NCI-H2081 (cell line): ENCODE data around the gene PPEF2.
A peak's percentile ranks its signal among the peaks of the same experiment; 100 is the strongest.

Source experiments
- DNase-seq, 2 experiments: peaks; one replicate each; lab custom pipeline; 2025; lab: John Stamatoyannopoulos, UW

Gene PPEF2

DNA sequence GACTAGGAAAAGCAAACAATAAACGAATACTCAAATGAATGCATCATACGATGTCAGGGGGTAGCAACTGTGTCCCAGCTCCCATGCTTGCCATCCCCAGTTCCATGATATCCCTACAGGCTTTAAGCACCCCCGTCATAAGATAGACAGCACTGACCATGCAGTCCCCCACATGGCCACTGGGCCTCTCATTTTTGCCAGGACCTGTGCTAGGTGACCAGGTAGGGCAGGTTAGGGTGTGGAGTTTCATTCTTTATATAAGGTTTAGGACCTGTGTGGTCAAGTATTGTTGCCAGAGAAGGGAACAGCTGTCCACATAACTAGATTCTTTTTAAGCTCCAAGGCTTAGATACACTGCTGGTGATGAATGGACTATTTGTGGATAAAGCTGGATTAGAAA lies 9.7 kb downstream of the PPEF2 start:
- no peak for DNase-seq

DNA sequence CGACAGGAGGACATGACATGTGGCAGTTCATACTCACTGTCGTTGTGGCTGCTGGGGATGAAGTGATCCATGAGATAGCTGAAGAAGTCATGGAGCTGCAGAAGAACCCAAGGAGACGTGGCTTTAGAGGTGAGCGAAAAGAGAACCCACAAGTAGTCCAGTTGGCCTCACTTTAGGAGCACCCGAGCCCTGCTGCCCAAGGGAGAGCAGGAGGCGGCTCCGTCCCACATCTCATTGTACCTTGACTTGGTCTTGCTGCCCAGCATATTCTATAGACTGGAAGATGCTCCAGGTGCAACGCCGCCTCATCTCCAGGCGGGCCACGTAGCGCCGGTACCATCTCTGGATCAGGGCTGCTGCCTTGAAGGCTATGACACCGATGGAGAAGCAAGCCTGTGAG lies 10.6 kb downstream of the PPEF2 start:
- no peak for DNase-seq

GRCh38 chr4:75889537-75890199 lies 12.6 kb downstream of the PPEF2 start:
- no peak for DNase-seq

DNA sequence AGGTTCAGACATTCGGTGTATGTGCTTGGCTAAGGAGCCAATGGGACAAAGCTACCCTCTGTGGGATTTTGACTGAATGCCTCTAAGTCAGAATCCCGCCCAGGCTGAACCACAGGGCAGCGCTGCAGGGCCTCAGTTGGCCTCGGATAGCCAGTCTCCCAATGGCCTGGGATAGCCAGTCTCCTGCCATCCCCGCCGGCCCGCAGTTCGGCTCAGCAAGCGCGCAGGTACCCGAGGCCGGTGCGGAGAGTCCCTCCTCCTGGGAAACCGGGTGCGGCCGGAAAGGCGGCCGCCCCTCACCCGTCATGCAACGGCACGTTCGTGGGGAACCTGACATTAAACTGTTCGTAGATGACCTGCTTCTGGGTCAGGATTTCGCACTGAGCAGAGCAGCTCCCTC lies 16.1 kb downstream of the PPEF2 start:
- no peak for DNase-seq

DNA sequence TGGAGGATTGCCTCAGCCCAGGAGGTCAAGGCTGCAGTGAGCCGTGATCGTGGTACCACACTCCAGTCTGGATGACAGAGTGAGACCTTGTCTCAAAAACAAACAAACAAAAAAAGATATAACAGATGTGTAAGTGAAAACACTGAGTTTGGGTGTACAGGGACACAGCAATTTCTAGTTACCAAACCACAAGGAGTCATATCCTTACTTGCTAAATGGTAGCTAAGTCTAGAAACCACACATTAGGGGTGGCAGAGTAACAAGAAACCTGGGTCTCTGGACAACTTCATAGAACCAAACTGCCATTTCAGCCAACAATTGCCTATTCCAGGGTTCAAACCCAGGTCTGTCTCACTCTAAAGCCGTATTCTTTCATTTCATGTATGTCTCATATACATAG lies 20.8 kb downstream of the PPEF2 start:
- no peak for DNase-seq

DNA sequence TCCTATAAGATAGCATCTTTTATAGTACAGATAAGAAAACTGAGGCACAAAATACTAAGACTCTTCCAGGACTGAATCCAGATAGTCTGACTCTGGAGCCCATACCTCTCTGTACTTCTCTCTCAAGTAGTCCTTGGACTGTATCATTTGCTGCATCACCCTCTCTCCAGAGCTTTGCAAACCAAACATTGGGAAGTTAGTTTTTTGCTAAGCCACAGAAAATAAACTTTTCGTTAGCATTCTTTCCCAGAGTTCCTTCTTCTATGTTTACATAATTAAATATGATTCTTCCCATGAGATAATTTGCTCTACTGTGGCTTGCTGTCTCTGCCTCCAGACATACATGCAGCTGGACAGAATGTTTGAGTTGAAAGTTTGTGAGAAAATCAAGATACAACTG lies 22.0 kb downstream of the PPEF2 start:
- DNase-seq, result no peak

GRCh38 chr4:75878246-75878756 lies 24.0 kb downstream of the PPEF2 start:
- no peak for DNase-seq

- no peak for DNase-seq
These were observed 26.0 kb downstream of the PPEF2 start for GRCh38 chr4:75876218-75876617.

DNA sequence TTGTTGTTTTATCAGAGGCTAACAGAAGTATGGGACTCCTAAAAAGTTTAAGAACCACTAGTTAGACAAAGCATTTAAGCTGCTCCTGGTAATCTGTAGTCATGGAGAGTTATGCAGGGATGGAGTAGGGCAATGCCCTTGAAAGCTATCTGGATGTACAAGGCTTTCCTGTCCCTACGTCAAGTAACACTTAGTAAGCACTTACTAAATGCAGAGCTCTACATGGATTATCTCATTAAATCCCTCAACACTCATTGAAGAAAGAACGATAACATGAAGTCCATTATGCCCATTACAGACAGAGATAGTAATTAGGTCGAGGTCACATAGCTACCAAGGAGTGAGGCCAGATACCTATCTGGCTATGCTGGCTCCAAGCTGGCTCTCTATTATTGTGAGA lies 33.2 kb downstream of the PPEF2 start:
- DNase-seq, result no peak

DNA sequence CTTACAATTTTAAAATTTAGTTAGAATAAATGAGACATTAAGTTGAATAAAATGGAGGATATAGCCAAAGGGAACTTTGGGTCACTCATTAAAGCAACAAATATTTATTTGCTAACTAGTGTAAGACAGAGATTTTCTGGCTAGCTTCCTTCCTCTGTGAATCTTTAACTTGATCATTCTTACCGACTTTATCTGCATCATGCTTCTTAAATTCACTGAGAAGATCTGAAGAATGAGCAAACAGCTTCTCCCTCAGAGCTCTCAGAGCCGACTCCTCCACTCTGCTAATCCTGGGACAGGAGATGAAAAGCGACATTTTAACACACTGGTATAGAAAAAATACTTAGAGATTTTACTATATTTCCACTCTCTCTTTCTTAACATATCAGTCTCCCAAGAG lies 35.1 kb downstream of the PPEF2 start:
- DNase-seq, result no peak

DNA sequence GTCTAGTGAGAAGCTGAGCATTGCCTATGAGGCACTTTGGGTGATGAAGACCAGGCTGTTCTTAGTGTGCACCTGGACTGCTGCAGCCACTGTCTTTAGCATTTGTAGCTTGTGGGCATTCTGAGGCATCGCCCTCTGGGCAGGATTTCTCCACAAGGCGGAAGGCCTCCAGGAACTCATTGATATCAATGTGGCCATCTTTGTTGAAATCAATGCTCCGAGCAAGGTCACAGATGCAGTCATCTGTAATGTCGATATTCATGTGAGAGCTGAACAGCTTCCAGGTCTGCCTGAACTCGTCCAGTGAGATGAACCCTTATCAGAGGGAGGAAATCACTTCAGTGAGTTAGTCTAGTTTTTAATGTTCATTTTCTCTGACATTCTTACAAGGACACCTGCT lies 41.6 kb downstream of the PPEF2 start:
- DNase-seq, result no peak

DNA sequence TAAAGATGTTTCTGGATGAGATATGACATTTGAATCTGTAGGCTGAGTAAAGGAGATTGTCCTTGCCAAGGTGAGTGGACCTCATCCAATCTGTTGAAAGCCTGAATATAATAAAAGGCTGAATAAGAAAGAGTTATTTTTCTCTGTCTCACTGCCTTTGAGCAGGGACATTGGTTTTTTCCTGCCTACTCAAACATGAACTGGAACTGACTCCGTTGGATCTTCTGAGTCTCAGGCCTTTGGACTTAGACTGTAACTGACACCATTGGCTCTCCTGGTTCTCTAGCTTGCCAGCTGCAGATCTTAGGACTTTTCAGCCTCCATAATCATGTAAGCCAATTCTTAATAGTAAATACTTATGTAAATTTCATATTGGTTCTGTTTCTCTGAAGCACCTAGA lies 43.5 kb downstream of the PPEF2 start:
- DNase-seq, result no peak

DNA sequence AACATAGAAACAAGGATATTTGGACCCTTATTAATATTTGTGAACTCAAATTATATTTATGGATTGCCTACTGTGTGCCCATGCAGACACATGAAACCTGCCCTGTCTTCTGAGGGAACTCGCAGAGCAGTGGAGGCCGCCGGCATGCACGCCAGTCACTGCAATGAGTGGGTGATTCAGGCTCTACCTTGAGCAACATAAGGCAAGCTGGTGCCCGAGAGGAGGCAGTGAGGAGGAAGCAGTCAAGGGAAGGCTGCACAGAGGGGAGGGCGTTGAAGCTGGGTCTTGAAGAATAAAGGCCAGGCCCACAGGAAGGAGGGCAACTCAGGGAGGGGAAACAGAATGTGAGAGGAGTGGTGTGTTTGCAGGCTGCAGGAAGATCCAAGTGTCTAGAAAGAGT lies 52.8 kb downstream of the PPEF2 start:
- DNase-seq, result no peak

- no peak for DNase-seq
These were observed 53.4 kb downstream of the PPEF2 start for GRCh38 chr4:75848891-75849290.

- peak; percentile 14 to 64 for DNase-seq
These were observed 54.0 kb downstream of the PPEF2 start for GRCh38 chr4:75848171-75848760.

GRCh38 chr4:75845992-75846391 lies 56.3 kb downstream of the PPEF2 start:
- DNase-seq, result peak; percentile 7 to 70

DNA sequence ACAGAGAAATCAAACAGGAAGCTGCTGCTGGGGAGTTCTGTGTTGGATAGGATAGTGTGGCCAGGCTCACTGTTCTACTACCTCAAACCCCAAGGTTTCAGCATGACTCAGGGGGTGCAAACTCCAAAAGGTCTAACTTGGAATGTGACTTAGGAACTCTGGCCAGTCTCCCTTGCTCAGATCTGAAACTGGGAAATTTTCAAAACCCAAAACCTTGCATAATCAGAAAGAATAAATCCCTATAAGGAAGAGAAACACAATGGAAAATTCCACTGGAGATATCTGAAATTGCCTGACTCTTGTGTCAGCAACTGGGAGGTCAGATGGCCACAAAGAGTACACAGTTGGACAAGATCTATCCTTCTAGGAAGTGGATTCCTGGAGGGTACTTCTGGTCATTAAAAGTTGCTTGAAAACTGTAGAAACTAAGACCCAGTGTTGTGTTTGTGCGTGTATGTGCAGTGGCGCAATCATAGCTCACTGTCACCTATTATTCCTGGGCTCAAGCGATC lies 58.0 kb downstream of the PPEF2 start:
- DNase-seq, result no peak

GRCh38 chr4:75843596-75843995 lies 58.7 kb downstream of the PPEF2 start:
- no peak for DNase-seq

DNA sequence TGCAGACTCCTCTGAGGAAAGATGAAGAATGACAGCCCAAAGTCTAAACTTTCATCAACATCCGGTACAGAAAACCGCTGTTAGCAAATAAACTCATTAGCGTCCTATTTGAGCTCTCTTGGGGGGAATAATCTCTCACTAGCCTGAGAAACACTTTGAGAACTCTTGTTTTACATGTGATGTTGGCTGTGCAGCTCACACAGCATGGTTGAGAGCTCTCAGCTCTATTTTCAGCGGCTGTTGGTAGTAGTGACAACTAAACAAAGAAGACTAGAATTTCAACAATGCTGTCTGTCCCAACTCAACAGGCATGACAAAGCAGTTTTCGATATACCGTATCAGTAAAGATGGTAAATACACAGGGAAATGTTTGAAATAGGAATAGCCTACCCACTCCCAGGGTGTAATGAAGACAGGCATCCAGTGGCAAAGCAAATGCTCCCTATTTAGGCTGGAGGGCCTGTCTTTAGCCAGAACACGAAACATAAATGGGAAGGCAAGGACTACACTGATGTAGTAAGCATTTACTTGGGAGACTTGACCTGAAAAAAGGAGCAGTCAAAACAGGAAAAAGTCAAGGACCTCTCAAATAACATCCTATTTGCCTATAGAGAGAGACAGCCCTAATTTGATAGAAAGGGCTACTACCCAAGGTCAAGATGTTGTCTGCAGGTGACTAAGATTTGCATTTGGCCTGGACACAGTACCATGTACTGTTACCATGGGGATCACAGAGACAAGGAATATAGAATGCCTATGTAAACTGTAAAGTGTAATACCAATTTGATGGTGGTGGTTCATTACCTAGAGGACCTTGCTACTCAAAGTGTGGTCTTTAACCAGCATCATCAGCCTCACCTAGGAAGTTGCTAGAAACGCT lies 60.4 kb downstream of the PPEF2 start:
- no peak for DNase-seq

DNA sequence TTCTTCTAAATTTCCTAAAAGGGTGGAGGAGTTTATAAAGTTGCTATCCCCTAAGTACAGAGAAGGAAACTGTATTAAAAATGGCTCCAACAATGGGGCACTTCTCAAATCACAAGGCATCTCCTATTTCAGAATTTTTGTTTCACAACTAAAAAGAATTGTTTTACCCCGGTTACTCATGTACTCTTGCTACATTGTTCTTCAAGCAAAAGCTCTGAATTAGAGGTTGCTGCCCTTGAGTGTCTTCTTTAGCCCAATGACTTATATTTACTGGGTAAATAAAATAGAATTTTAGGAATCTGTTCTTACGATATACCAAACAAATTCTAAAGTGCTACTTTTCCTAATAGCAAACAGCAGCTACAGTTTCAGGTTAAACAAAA lies 67.5 kb downstream of the PPEF2 start:
- DNase-seq, result no peak

DNA sequence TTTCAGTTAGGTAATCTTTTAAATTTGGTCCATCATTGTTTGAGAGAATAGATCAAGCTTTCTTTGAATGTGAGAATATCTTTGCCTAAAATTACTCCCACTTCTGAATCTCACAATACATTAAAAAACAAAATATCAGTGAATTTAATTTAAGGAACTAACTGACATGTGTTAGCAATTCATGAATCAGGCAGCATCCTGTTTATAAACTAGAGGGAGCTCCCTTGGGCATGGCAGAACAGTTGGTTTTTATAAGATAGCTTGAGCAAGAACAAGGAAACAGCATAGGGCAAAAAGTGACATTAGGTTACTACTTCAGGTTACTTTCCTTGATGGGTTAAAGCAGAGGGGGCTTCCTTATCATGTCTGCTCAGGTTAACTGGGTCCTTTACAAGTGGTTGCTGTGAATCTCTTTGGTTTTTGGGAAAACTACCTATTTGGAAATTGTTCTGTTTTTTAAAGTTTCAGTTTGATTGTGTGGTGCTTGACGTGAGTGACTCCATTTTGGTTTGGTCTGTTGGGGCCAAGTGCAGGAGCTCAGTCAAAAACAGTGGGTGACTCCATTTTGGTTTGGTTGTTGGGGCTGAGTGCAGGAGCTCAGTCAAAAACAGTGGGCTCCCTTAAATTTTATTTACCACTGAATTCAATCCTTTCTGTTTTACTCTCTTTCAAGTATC lies 68.0 kb downstream of the PPEF2 start:
- DNase-seq, result no peak

GRCh38 chr4:75831856-75832405 lies 70.3 kb downstream of the PPEF2 start:
- DNase-seq, result no peak
